ENCODE measurements around the gene TUBA4A.

DNA sequence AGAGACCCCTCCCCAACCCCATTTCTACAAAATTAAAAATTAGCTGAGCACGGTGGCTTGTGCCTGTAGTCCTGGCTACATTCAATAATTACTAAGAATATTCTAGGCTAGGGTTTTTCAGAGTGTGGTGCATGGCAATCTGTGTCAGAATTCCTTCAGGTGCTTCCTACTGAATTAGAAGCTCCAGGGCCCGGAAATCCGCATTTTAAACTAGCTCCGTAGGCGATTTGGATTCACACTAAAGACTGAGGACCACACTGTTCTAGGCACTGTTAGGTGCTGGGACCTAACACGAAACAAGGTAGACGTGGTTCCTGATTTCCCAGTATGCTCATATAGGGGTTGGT is 47.8 kb downstream of the TUBA4A start:
- no peak for TF ChIP-seq POLR2AphosphoS5 (IDR thresholded peaks at IDR 0.05)
- TF ChIP-seq, protein P1, sequence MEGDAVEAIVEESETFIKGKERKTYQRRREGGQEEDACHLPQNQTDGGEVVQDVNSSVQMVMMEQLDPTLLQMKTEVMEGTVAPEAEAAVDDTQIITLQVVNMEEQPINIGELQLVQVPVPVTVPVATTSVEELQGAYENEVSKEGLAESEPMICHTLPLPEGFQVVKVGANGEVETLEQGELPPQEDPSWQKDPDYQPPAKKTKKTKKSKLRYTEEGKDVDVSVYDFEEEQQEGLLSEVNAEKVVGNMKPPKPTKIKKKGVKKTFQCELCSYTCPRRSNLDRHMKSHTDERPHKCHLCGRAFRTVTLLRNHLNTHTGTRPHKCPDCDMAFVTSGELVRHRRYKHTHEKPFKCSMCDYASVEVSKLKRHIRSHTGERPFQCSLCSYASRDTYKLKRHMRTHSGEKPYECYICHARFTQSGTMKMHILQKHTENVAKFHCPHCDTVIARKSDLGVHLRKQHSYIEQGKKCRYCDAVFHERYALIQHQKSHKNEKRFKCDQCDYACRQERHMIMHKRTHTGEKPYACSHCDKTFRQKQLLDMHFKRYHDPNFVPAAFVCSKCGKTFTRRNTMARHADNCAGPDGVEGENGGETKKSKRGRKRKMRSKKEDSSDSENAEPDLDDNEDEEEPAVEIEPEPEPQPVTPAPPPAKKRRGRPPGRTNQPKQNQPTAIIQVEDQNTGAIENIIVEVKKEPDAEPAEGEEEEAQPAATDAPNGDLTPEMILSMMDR (IDR thresholded peaks at IDR 0.05; ENCODE audit: poor library complexity, severe bottlenecking): no peak
- TF ChIP-seq, protein P2, sequence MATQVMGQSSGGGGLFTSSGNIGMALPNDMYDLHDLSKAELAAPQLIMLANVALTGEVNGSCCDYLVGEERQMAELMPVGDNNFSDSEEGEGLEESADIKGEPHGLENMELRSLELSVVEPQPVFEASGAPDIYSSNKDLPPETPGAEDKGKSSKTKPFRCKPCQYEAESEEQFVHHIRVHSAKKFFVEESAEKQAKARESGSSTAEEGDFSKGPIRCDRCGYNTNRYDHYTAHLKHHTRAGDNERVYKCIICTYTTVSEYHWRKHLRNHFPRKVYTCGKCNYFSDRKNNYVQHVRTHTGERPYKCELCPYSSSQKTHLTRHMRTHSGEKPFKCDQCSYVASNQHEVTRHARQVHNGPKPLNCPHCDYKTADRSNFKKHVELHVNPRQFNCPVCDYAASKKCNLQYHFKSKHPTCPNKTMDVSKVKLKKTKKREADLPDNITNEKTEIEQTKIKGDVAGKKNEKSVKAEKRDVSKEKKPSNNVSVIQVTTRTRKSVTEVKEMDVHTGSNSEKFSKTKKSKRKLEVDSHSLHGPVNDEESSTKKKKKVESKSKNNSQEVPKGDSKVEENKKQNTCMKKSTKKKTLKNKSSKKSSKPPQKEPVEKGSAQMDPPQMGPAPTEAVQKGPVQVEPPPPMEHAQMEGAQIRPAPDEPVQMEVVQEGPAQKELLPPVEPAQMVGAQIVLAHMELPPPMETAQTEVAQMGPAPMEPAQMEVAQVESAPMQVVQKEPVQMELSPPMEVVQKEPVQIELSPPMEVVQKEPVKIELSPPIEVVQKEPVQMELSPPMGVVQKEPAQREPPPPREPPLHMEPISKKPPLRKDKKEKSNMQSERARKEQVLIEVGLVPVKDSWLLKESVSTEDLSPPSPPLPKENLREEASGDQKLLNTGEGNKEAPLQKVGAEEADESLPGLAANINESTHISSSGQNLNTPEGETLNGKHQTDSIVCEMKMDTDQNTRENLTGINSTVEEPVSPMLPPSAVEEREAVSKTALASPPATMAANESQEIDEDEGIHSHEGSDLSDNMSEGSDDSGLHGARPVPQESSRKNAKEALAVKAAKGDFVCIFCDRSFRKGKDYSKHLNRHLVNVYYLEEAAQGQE (IDR thresholded peaks at IDR 0.05; ENCODE audit: borderline replicate concordance): no peak
- TF ChIP-seq EZH2 (IDR thresholded peaks at IDR 0.05; ENCODE audit: borderline replicate concordance, insufficient read depth, low read length, poor library complexity, severe bottlenecking): no peak
- no peak for TF ChIP-seq EP300 (conservative IDR thresholded peaks at IDR 0.05; ENCODE audit: poor library complexity, severe bottlenecking)
- no peak for TF ChIP-seq TAF1 (IDR thresholded peaks at IDR 0.05; ENCODE audit: low read depth)
- TF ChIP-seq RAD21 (conservative IDR thresholded peaks at IDR 0.05): no peak
- no peak for TF ChIP-seq SMC3 (conservative IDR thresholded peaks at IDR 0.05; ENCODE audit: poor library complexity)
- no peak for TF ChIP-seq MXI1 (conservative IDR thresholded peaks at IDR 0.05; ENCODE audit: poor library complexity, severe bottlenecking)

Measured in neural cell (in vitro differentiated cells).